ENCODE data around the gene ZBTB7C. TPM values are rescaled to one million over a fixed set of nuclear protein-coding genes. Genes with fewer than 3 reads are reported as not detected.

ZBTB7C gene
- total and polyA plus RNA-seq, 2 donors (not counting 1 experiment from before 2014, with no cell fraction given) = not detected

GRCh38 chr18:48017635-48018034 lies 391.5 kb downstream of the ZBTB7C start:
- Histone ChIP-seq H3K4me2 (replicated peaks; ENCODE audit: low read depth, low read length, poor library complexity, severe bottlenecking) (no peak overlapping the region), H3K36me3 (replicated peaks in 1 of 2; ENCODE audit: control extremely low read depth in 1 of 2, control insufficient read depth in 1 of 2, extremely low read depth in 1 of 2, insufficient read depth in 2 of 2, low read length in 1 of 2) (no peaks in the 10 kb centered on the region), H3K9ac (ENCODE audit: low read length) (no peak overlapping the region), H3K4me1 (ENCODE audit: control insufficient read depth in 2 of 2, insufficient read depth in 2 of 2, low read length in 2 of 2) (no peaks in the 10 kb centered on the region), H3K9me3 (ENCODE audit: control extremely low read depth in 1 of 3, control insufficient read depth in 2 of 3, insufficient read depth in 1 of 3, low read length in 2 of 3) (no peaks in the 10 kb centered on the region), H3K27me3 (replicated peaks in 1 of 4; ENCODE audit: control extremely low read depth in 1 of 4, control insufficient read depth in 3 of 4, insufficient read depth in 4 of 4, low read length in 3 of 4) (peaks cover 0 to 11% (median 5%) of the 10 kb centered on the region in 4 experiments), H3K79me2 (ENCODE audit: control insufficient read depth, insufficient read depth, low read length) (no peaks in the 10 kb centered on the region), H3K27ac (ENCODE audit: low read length in 2 of 2) (no peak overlapping the region), H2AFZ (ENCODE audit: insufficient read depth, low read depth, low read length, poor library complexity, severe bottlenecking) (no peak overlapping the region), H3K4me3 (ENCODE audit: control extremely low read depth in 1 of 5, extremely low read depth in 1 of 5, insufficient read depth in 1 of 5, low read depth in 2 of 5, low read length in 4 of 5) (no peak overlapping the region), H4K20me1 (ENCODE audit: control insufficient read depth, insufficient read depth, low read length, poor library complexity, severe bottlenecking) (no peaks in the 10 kb centered on the region)
- intact Hi-C loops (cut with micrococcal nuclease) = no loop called here
- ATAC-seq (ENCODE audit: low read depth) = no peak
- H3K27ac Mint-ChIP-seq = no peak overlapping the region
- no peak for DNase-seq
- H3K4me1 Mint-ChIP-seq = no peaks in the 10 kb centered on the region
- CTCF ChIA-PET = no interaction called here
- H3K27me3 Mint-ChIP-seq = peaks cover 45% of the 10 kb centered on the region
- no peak overlapping the region for H3K4me3 Mint-ChIP-seq
- no peak for TF ChIP-seq EZH2 (IDR thresholded peaks at IDR 0.05; ENCODE audit: borderline replicate concordance, insufficient read depth, low read depth, low read length, poor library complexity, severe bottlenecking)
- TF ChIP-seq, protein P1, sequence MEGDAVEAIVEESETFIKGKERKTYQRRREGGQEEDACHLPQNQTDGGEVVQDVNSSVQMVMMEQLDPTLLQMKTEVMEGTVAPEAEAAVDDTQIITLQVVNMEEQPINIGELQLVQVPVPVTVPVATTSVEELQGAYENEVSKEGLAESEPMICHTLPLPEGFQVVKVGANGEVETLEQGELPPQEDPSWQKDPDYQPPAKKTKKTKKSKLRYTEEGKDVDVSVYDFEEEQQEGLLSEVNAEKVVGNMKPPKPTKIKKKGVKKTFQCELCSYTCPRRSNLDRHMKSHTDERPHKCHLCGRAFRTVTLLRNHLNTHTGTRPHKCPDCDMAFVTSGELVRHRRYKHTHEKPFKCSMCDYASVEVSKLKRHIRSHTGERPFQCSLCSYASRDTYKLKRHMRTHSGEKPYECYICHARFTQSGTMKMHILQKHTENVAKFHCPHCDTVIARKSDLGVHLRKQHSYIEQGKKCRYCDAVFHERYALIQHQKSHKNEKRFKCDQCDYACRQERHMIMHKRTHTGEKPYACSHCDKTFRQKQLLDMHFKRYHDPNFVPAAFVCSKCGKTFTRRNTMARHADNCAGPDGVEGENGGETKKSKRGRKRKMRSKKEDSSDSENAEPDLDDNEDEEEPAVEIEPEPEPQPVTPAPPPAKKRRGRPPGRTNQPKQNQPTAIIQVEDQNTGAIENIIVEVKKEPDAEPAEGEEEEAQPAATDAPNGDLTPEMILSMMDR (IDR thresholded peaks at IDR 0.05) = no peak
- POLR2A ChIA-PET = no interaction called here
- no CpG with 5 or more reads among the region's 2 CpGs for WGBS (ENCODE audit: insufficient coverage)
- peaks cover 2% of the 10 kb centered on the region for H3K9me3 Mint-ChIP-seq (ENCODE audit: insufficient read depth)

GRCh38 chr18:48013162-48013561 lies 396.0 kb downstream of the ZBTB7C start:
- Histone ChIP-seq H3K36me3 (replicated peaks in 1 of 2; ENCODE audit: control extremely low read depth in 1 of 2, control insufficient read depth in 1 of 2, extremely low read depth in 1 of 2, insufficient read depth in 2 of 2, low read length in 1 of 2) (no peaks in the 10 kb centered on the region), H3K4me2 (replicated peaks; ENCODE audit: low read depth, low read length, poor library complexity, severe bottlenecking) (no peak overlapping the region), H3K27ac (ENCODE audit: low read length in 2 of 2) (no peak overlapping the region), H3K4me3 (ENCODE audit: control extremely low read depth in 1 of 5, extremely low read depth in 1 of 5, insufficient read depth in 1 of 5, low read depth in 2 of 5, low read length in 4 of 5) (no peak overlapping the region), H3K27me3 (replicated peaks in 1 of 4; ENCODE audit: control extremely low read depth in 1 of 4, control insufficient read depth in 3 of 4, insufficient read depth in 4 of 4, low read length in 3 of 4) (peaks cover 0 to 15% (median 7%) of the 10 kb centered on the region in 4 experiments), H3K9ac (ENCODE audit: low read length) (no peak overlapping the region), H3K79me2 (ENCODE audit: control insufficient read depth, insufficient read depth, low read length) (no peaks in the 10 kb centered on the region), H4K20me1 (ENCODE audit: control insufficient read depth, insufficient read depth, low read length, poor library complexity, severe bottlenecking) (no peaks in the 10 kb centered on the region), H3K9me3 (ENCODE audit: control extremely low read depth in 1 of 3, control insufficient read depth in 2 of 3, insufficient read depth in 1 of 3, low read length in 2 of 3) (peaks cover 0 to 15% (median 0%) of the 10 kb centered on the region in 3 donors), H3K4me1 (ENCODE audit: control insufficient read depth in 2 of 2, insufficient read depth in 2 of 2, low read length in 2 of 2) (peaks cover 3 to 13% of the 10 kb centered on the region in 2 donors), H2AFZ (ENCODE audit: insufficient read depth, low read depth, low read length, poor library complexity, severe bottlenecking) (no peak overlapping the region)
- peaks cover 4% of the 10 kb centered on the region for H3K9me3 Mint-ChIP-seq (ENCODE audit: insufficient read depth)
- H3K4me1 Mint-ChIP-seq = peaks cover 7% of the 10 kb centered on the region
- ChIA-PET CTCF (no interaction called here), POLR2A (no interaction called here)
- intact Hi-C loops (cut with micrococcal nuclease) = no loop called here
- ATAC-seq (ENCODE audit: low read depth) (no peak), DNase-seq (no peak)
- no CpG with 5 or more reads among the region's 4 CpGs for WGBS (ENCODE audit: insufficient coverage)
- H3K27me3 Mint-ChIP-seq = peaks cover 55% of the 10 kb centered on the region
- H3K4me3 Mint-ChIP-seq = no peak overlapping the region
- no peak overlapping the region for H3K27ac Mint-ChIP-seq
- TF ChIP-seq, protein P1 (IDR thresholded peaks at IDR 0.05) = no peak
- TF ChIP-seq EZH2 (IDR thresholded peaks at IDR 0.05; ENCODE audit: borderline replicate concordance, insufficient read depth, low read depth, low read length, poor library complexity, severe bottlenecking) = no peak

Data from B cell (primary cell).